ENCODE data around the gene FEM1B.

Gene FEM1B

GRCh38 chr15:68330416-68330815 lies 52.9 kb downstream of the FEM1B start:
- no peak for DNase-seq

- DNase-seq, result no peak
Observed at GRCh38 chr15:68330901-68331300, 53.4 kb downstream of the FEM1B start.

DNA sequence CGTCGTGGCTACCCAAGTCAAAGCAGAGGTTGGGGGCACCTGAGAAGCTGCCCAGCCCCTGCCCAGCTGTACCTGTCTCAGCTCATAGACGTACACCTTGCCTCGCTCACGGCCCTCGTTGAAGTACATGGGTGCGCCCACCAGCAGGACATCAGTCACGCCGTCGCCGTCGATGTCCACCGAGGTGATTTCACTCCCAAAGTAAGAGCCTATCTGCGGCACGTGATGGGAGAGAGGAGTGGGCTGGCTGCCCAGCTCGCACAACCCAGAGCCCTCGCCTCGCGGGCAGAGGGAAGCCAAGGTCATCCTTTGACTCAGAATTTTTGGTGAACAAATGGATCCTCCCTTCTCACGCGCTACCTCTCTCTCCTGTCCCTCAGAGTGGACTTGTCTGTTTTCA lies 54.7 kb downstream of the FEM1B start:
- no peak for DNase-seq

- no peak for DNase-seq
Observed at GRCh38 chr15:68333775-68334470, 56.4 kb downstream of the FEM1B start.

DNA sequence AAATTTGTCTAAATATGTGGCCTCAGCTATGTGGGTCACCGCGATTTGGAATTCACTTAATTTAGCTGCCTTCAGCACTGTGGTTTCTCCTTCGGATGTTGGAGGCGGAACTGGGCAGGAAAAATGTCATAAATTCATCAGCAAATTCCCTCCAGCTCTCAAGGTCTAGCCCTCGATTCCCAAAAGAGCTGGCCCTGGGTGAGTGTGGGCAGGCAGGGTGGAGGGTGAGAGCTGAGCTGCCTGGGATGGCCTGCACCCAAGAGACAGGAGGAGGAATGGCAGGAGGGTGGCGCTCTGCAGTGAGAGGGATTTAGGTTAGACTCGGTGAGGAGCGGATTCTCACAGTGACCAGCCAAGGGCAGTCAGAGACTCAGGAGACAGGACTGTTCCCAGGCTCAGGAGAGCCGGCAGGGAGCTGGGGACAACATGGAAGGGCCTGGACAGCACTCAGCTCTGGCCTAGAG lies 57.1 kb downstream of the FEM1B start:
- no peak for DNase-seq

GRCh38 chr15:68335251-68335650 lies 57.7 kb downstream of the FEM1B start:
- no peak for DNase-seq

- DNase-seq, result no peak
Observed at GRCh38 chr15:68335655-68336054, 58.1 kb downstream of the FEM1B start.

DNA sequence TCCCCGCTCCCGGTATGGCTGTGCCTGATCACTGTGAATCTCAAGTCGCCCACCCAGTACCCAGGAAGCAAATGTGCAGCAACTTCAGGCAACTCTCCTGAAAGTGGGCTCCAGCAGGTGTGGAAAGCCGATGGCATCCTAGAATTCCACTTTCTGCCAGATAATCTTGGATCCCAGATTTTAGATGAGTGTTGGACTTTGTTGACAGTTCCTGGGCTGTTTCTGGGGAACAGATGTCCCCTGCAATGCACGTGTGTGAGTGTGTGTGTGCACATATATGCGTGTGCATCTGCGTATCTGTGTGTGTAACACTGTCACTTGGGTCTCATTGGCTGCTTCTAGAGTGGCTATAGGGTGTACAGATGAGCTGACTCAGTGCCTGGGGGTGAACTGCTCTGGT lies 59.0 kb downstream of the FEM1B start:
- no peak for DNase-seq

GRCh38 chr15:68337826-68338225 lies 60.3 kb downstream of the FEM1B start:
- no peak for DNase-seq

GRCh38 chr15:68339481-68339880 lies 61.9 kb downstream of the FEM1B start:
- DNase-seq, result no peak

DNA sequence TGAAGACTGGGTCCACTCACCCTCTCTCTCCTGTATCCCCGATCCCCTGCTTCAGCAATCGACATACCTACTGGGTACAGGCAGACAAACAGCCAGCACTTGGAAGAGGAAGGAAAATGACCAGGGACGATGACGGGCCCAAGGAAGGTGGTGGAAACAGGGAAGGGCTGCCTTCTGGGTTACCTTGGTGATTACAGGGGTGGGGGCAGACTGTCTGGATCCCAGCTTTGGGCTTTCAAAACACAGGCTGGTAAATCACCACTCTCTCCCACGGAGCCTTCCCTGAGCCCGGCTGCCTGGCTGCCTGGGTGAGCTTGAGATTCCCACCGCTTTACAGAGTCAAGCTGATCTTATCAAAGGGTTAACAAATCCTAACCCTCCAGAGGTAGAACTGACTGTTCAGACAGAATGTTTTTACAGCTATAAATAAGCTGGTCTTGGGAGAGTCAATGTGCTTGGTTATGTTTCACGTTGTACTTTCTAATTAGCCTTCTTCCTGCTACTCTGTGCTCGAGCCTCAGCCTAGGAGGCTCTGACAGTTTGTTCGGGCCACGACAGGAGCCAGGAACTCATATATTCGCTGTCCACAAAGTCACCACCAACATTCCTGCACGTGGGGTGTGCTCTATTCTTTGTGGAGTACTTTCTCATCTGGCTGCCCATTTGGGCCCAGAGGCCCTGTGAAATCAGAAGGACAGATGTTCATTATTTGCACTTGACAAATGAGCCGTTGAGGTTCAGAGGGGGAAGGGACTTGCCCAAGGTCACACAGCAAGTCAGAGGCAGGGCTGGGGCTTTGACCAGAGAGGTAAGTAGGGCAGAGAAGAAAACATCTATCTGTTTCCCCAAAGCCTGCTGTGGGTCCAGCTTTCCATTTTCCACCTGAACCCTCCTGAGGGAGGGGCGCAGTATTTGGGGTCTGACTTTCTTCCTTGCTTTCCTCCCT lies 63.5 kb downstream of the FEM1B start:
- DNase-seq, result no peak

DNA sequence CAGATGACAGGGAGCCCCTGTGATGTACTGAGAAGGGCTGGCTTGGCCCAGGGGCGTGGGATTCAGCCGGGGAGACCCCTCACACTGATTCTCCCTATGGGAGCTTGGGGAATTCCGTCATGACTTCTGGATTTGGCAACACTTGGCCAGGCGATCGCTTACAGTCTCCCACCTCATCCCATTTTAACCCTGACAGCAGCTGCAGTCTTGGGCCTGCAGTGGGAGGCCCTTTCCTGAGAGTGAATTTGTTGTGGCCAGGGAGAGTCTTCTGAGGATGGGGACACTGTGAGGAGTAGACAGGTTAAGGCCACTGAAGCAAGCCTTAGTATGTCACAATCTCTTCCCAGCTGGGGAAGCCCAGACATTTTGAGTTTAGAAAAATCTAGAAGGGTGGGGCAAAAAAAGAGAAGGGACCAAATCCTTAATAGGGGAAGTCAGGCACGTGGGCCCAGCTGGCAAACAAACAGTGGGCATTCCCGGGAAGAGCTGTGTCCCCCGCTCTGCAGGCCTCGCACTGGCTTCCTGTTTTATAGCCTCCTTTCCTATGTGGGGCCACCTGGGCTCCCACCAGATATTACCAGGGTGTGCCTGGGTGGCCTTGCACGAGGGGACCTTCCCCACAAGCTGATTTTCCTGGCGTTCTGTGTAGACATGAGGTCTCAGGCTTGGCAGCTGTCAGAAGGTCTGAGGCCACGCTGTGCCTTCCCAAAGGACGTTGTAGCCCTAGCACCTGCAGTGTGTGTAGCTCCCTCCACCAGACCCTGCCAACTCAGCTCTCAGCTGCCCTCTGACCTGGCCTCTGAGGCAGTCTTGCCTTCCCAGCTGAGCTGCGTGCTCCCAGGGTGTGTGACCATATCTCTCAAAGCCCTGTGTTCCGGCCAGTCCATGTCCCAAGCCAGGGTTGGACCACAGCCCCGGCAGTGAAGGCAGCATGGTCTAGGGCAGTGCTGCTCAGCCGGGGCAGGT lies 64.5 kb downstream of the FEM1B start:
- no peak for DNase-seq

- DNase-seq, result no peak
Observed at GRCh38 chr15:68343579-68344225, 66.2 kb downstream of the FEM1B start.

GRCh38 chr15:68344600-68344999 lies 67.1 kb downstream of the FEM1B start:
- DNase-seq, result no peak
